ENCODE measurements around the gene TMEM63B.

GRCh38 chr6:44133003-44133931 lies 5.9 kb downstream of the TMEM63B start:
- TF ChIP-seq CTCF (IDR thresholded peaks at IDR 0.05) = no peak
- TF ChIP-seq POLR2A (IDR thresholded peaks at IDR 0.05) = no peak

Data from thyroid gland (tissue), 4 donors.